Left lung (tissue), 10 donors: ENCODE data around the gene TSPAN1. TPM values are rescaled to one million over a fixed set of nuclear protein-coding genes. Genes with fewer than 3 reads are reported as not detected.
A peak's percentile ranks its signal among the peaks of the same experiment; 100 is the strongest.

Experiments used
- ATAC-seq: fragments of 200-7000 bp; cut with Tn5 transposase; one replicate; pipeline ENCODE4 v1.9.1; 2020; ENCODE audit warnings: moderate library complexity
- DNase-seq, 4 donors: peaks; one replicate each; pipeline ENCODE4 v3.0.0-alpha.2; 2013 to 2020
- H3K27ac ChIP-seq, 2 donors: fragments of 200-600 bp; sonication (generic) in 1 of 2; one replicate each; pipeline versions ENCODE4 v1.5.0 to v1.8.0; 2020 to 2021
- H3K27me3 ChIP-seq, 2 donors: fragments of 200-600 bp; sonication (generic) in 1 of 2; one replicate each; pipeline versions ENCODE4 v1.5.0 to v1.8.0; 2020 to 2021
- H3K36me3 ChIP-seq, 2 donors: fragments of 200-600 bp; sonication (generic) in 1 of 2; one replicate each; pipeline versions ENCODE4 v1.5.0 to v1.8.0; 2020 to 2021
- H3K4me1 ChIP-seq, 2 donors: fragments of 200-600 bp; one replicate each; pipeline ENCODE4 v1.8.0; 2021
- H3K4me3 ChIP-seq, 2 donors: fragments of 200-600 bp; sonication (generic) in 1 of 2; one replicate each; pipeline versions ENCODE4 v1.5.0 to v1.8.0; 2020 to 2021; ENCODE audit warnings: mild to moderate bottlenecking in 1 of 2
- H3K9me3 ChIP-seq, 2 donors: fragments of 200-600 bp; sonication (generic) in 1 of 2; one replicate each; pipeline versions ENCODE4 v1.5.0 to v1.8.0; 2020 to 2021
- CTCF ChIP-seq, 2 donors: fragments of 200-600 bp; sonication (generic) in 1 of 2; IDR thresholded peaks; one replicate each; pipeline versions ENCODE4 v1.5.0 to v1.8.0; 2021; ENCODE audit warnings: antibody characterized with exemption in 2 of 2
- intact Hi-C, 2 donors: fragments of 100-400 bp; cut with DNase I; formaldehyde crosslinking; loops; one replicate each; pipeline versions ENCODE4 v1.11.2 to v1.14.2; 2022
- polyA plus RNA-seq, 6 donors: library from polyadenylated mRNA; unstranded; fragments of 120-200 nt; gene quantifications; one replicate each; pipeline ENCODE4 v1.2.1, GENCODE V29; 2013; ENCODE audit not compliant: insufficient read length in 6 of 6
- total RNA-seq, 2 donors: library from RNA; stranded (reverse); fragmentation: NEBNext Ultra II Directional; extraction: Animal tissue kit (Norgen Biotek cat#: 25700); gene quantifications; one replicate each; pipeline ENCODE4 v1.2.1, GENCODE V29; 2021
- donor health status: DM: no; HTN: yes; CAD: no.
- donor health status: DM: no; HTN: no; CAD: no.

Gene TSPAN1
- total and polyA plus RNA-seq, 8 donors, result 2.3 to 50.6 (median 11.0) TPM

GRCh38 chr1:46180082-46180616 is 5.3 kb downstream of the TSPAN1 start:
- DNase-seq (peak in 2 of 4 donors; percentile 74 to 86), ATAC-seq (peak; percentile 82)
- Histone ChIP-seq H3K27me3 (no peaks in the 10 kb centered on the region), H3K27ac (no peak overlapping the region), H3K36me3 (no peaks in the 10 kb centered on the region), H3K4me3 (no peak overlapping the region), H3K4me1 (peaks cover 16 to 23% of the 10 kb centered on the region in 2 donors), H3K9me3 (no peaks in the 10 kb centered on the region)
- intact Hi-C loops, result no loop called here
- TF ChIP-seq CTCF (IDR thresholded peaks at IDR 0.05), result no peak

- peaks cover 16 to 17% of the 10 kb centered on the region in 2 donors for H3K4me1 ChIP-seq
Observed at GRCh38 chr1:46181343-46182260, 6.7 kb downstream of the TSPAN1 start.

GRCh38 chr1:46183079-46183847 is 8.4 kb downstream of the TSPAN1 start:
- intact Hi-C loops, result no loop called here
- H3K4me3 ChIP-seq, result no peak overlapping the region
- peak in 2 of 4 donors; percentile 68 to 81 for DNase-seq

More at GRCh38 chr1:46181343-46182260, 6.7 kb downstream of the TSPAN1 start:
- intact Hi-C loops, result no loop called here
- Histone ChIP-seq H3K36me3 (no peaks in the 10 kb centered on the region), H3K27me3 (no peaks in the 10 kb centered on the region), H3K4me3 (no peak overlapping the region), H3K27ac (no peak overlapping the region), H3K9me3 (no peaks in the 10 kb centered on the region)
- DNase-seq (no peak), ATAC-seq (no peak)
- no peak for TF ChIP-seq CTCF (IDR thresholded peaks at IDR 0.05)

GRCh38 chr1:46183926-46184557 is 9.2 kb downstream of the TSPAN1 start:
- no peaks in the 10 kb centered on the region for H3K27me3 ChIP-seq
- intact Hi-C loops, result no loop called here
- no peak overlapping the region for H3K4me3 ChIP-seq
- TF ChIP-seq CTCF (IDR thresholded peaks at IDR 0.05), result no peak
- peak overlapping the region; percentile 68 to 71 for H3K27ac ChIP-seq
- no peaks in the 10 kb centered on the region for H3K9me3 ChIP-seq
- peaks cover 0 to 6% of the 10 kb centered on the region in 2 donors for H3K36me3 ChIP-seq
- DNase-seq, result no peak
- H3K4me1 ChIP-seq, result peaks cover 21 to 24% of the 10 kb centered on the region in 2 donors
- no peak for ATAC-seq

More at GRCh38 chr1:46183079-46183847, 8.4 kb downstream of the TSPAN1 start:
- Histone ChIP-seq H3K27ac (peak overlapping the region; percentile 68 to 71), H3K27me3 (no peaks in the 10 kb centered on the region), H3K4me1 (peaks cover 16 to 17% of the 10 kb centered on the region in 2 donors), H3K36me3 (no peaks in the 10 kb centered on the region), H3K9me3 (no peaks in the 10 kb centered on the region)
- peak; percentile 46 for ATAC-seq
- no peak for TF ChIP-seq CTCF (IDR thresholded peaks at IDR 0.05)
